ENCODE measurements around the gene NUDT7.
A peak's percentile ranks its signal among the peaks of the same experiment; 100 is the strongest.

NUDT7 gene

DNA sequence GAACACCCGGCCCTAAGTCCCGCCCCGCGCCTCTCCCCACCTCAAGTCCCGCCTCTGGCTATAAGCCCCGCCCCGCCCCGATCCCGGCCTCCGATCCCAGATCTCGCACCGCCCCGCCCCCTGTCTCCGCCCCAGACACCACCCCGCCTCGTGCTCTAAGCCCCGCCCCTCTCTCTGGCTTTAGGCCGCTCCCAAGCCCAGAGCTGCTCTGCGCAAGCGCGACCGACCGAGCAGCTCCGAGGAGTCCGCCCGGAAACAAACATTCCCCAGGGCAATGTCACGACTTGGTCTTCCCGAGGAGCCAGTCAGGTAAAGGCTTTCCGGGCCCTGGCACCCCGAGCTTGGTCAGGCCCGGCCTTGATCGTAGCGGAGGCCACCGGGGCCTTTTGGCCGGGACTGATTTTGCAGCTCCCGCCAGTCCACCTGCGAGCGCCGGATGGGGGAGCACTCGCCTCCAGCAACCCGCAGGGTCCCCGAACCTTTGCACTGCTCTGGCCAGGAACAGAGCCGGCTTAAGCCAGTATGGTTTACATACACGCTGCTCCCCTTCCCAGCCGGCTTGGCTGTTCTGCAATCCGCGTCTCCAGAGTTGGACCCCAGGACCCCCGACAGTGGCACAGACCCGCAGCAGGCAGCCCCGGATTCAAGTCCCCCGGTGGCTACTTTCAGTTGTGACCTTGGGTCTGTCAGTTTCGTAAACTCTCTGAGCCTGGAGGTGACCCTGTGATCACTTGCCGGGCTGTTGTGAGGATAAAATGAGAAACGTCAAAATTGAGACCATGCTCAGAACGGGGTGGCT is at the start of gene NUDT7:
Gene NUDT7 (plus strand): TSS at position 206 of the 799 bp plus-strand sequence. CDS start 69 bp downstream, at position 275.
- Mint-ChIP-seq H3K27ac (peak within 1 kb of the TSS; percentile 79), H3K4me3 (peak within 1 kb of the TSS; percentile 92), H3K9me3 (ENCODE audit: low read depth) (no peaks in the 10 kb centered on the region), H3K4me1 (ENCODE audit: low read depth) (peaks cover 9% of the 10 kb centered on the region), H3K27me3 (no peaks in the 10 kb centered on the region), H3K36me3 (peaks cover 6% of the 10 kb centered on the region)

DNA sequence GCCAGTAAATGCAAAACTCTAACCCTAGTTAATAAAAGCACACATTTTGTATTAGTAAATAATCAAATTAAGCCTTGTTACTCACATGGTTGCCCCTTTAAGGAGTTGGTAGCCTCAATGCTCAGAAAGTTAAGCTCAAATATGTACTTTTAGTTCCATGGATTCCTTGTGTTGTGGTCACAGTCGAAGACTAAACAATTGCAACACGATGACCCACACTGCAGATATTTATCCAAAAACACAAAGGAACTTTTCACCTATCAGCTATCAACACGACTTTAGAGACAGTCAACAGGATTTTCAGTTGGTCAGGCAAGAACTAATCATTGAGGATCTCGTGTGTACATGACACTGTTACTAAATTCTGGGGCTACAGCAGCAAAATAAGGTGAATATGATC is 47.4 kb upstream of the NUDT7 start:
- H3K4me1 Mint-ChIP-seq (ENCODE audit: low read depth) = no peaks in the 10 kb centered on the region
- peaks cover 2% of the 10 kb centered on the region for H3K27me3 Mint-ChIP-seq
- H3K36me3 Mint-ChIP-seq = no peaks in the 10 kb centered on the region
- no peak overlapping the region for H3K4me3 Mint-ChIP-seq
- H3K9me3 Mint-ChIP-seq (ENCODE audit: low read depth) = no peaks in the 10 kb centered on the region
- H3K27ac Mint-ChIP-seq = no peak overlapping the region

DNA sequence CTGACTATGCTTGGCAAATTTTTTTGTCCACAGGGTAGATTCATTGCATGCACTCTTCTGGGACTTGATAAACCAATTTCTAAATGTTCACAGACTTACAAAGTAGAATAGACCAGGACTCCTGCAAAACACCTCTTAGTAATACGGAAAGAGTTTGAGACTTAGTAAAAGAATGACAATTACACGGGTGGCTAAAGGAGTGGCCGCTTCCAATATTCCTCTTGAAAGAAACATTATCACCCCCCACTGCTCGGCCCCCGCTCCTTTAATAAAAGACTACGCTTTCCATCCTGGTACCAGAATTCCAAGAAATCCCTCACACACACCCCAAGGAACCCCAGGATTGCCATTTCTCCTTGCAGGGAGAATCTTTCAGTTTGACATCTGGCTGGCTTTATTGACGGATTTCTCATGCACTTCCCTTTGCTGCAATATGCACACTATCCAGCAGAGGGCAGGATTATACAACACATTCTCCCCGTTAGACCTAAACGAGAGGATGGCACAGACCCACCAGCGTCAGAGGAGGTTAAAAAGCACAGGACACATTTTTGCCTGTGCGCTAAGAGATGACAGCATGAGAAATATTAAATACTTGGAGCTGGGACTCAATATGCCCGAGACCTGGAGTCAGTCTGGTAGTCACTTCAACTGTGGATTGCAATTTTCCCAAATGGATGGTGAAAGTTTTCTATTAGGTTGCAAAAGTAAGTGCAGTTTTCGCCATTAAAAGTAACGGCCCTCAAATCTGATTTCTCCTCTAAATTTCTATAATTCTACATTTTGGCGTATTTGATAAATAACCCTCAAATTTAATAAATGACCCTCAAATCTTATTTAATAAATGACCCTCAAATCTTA is 46.6 kb upstream of the NUDT7 start:
- H3K9me3 Mint-ChIP-seq (ENCODE audit: low read depth) = no peaks in the 10 kb centered on the region
- H3K27me3 Mint-ChIP-seq = peaks cover 2% of the 10 kb centered on the region
- no peak overlapping the region for H3K4me3 Mint-ChIP-seq
- no peak overlapping the region for H3K27ac Mint-ChIP-seq
- no peaks in the 10 kb centered on the region for H3K4me1 Mint-ChIP-seq (ENCODE audit: low read depth)
- no peaks in the 10 kb centered on the region for H3K36me3 Mint-ChIP-seq

DNA sequence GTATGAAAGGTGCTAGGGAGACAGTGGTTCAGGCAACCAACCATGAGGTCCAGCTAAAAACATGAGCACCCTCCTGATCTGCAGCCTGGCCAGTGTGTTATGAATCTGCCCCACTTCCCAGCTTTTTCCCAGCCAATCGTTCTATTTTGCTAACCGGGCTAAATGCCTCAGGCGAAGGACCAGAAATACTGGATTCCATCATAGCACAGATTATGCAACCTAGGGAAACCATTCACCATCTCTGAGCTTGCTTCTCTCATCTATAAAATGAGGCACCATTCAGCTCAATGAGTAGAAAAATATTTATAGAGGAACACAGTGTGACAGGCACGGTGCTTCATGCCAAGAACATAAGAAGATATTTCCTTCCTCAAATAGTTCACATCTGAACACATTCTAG is 45.2 kb upstream of the NUDT7 start:
- H3K27me3 Mint-ChIP-seq = peaks cover 2% of the 10 kb centered on the region
- H3K4me1 Mint-ChIP-seq (ENCODE audit: low read depth) = no peaks in the 10 kb centered on the region
- H3K4me3 Mint-ChIP-seq = no peak overlapping the region
- no peaks in the 10 kb centered on the region for H3K36me3 Mint-ChIP-seq
- no peaks in the 10 kb centered on the region for H3K9me3 Mint-ChIP-seq (ENCODE audit: low read depth)
- no peak overlapping the region for H3K27ac Mint-ChIP-seq

GRCh38 chr16:77679391-77679790 is 42.9 kb upstream of the NUDT7 start:
- no peaks in the 10 kb centered on the region for H3K4me1 Mint-ChIP-seq (ENCODE audit: low read depth)
- no peak overlapping the region for H3K27ac Mint-ChIP-seq
- no peaks in the 10 kb centered on the region for H3K9me3 Mint-ChIP-seq (ENCODE audit: low read depth)
- no peak overlapping the region for H3K4me3 Mint-ChIP-seq
- H3K27me3 Mint-ChIP-seq = peaks cover 4% of the 10 kb centered on the region
- H3K36me3 Mint-ChIP-seq = no peaks in the 10 kb centered on the region

DNA sequence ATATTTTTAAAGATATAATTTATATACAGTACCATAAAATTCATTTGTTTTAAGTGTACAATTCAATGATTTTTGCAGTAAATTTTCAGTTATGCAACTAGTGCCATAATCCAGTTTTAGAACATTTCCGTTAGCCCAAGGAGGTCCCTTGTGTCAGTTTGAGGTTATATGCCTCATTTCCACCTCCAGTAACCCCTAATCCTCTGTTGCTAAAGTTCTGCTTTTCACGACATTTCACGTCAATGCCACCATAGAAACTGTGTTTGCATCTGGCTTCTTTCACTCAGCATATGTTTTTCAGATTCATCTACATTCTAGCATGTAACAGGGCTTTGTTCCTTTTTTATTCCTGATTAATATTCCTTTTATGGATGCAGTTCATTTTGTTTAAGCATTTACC is 42.4 kb upstream of the NUDT7 start:
- Mint-ChIP-seq H3K36me3 (no peaks in the 10 kb centered on the region), H3K4me1 (ENCODE audit: low read depth) (no peaks in the 10 kb centered on the region), H3K27me3 (peaks cover 4% of the 10 kb centered on the region), H3K27ac (no peak overlapping the region), H3K9me3 (ENCODE audit: low read depth) (no peaks in the 10 kb centered on the region), H3K4me3 (no peak overlapping the region)

GRCh38 chr16:77680496-77680895 is 41.8 kb upstream of the NUDT7 start:
- no peaks in the 10 kb centered on the region for H3K36me3 Mint-ChIP-seq
- no peak overlapping the region for H3K27ac Mint-ChIP-seq
- no peaks in the 10 kb centered on the region for H3K4me1 Mint-ChIP-seq (ENCODE audit: low read depth)
- peaks cover 4% of the 10 kb centered on the region for H3K27me3 Mint-ChIP-seq
- H3K4me3 Mint-ChIP-seq = no peak overlapping the region
- H3K9me3 Mint-ChIP-seq (ENCODE audit: low read depth) = no peaks in the 10 kb centered on the region

- Mint-ChIP-seq H3K36me3 (no peaks in the 10 kb centered on the region), H3K27ac (no peak overlapping the region), H3K27me3 (peaks cover 3% of the 10 kb centered on the region), H3K4me3 (no peak overlapping the region), H3K4me1 (ENCODE audit: low read depth) (no peaks in the 10 kb centered on the region), H3K9me3 (ENCODE audit: low read depth) (no peaks in the 10 kb centered on the region)
These were observed 39.7 kb upstream of the NUDT7 start for GRCh38 chr16:77682586-77682985.

DNA sequence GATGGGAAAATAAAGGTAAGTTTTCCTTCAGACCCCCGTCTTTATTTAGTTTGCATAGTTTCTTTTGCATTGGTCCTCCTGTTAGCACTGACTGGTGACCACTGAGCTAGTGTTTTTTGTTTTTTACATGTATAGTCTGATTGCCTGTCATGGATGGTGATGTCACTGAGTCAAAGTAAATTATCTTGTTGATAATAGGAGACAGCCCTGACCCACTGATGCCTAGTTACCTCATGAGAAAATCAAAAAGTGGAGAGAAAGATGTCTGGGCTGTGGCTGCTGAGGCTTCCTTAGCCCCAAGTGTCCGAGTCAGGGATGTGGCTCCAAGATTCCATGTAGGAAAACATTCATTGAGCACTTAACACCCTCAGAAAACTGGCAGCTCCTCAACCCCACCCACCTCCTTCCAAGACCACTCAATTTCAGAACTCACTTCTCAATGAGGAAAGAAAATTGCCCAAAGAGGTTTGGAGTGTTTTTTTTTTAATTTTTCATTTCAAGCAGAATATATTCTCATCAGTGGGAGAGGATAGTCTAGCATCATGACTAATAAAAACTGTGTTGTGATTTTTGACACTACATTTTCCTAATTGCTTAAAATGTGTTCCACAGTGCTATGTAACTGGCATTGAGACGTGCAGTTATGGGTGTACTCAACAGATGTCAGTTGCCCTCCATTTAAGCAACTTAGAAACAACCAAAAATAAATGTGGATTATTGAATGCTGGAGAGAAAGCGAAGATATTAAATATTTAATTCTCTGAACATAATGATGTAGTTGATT is 38.7 kb upstream of the NUDT7 start:
- Mint-ChIP-seq H3K36me3 (no peaks in the 10 kb centered on the region), H3K9me3 (ENCODE audit: low read depth) (no peaks in the 10 kb centered on the region), H3K27me3 (peaks cover 3% of the 10 kb centered on the region), H3K27ac (no peak overlapping the region), H3K4me3 (no peak overlapping the region), H3K4me1 (ENCODE audit: low read depth) (no peaks in the 10 kb centered on the region)

DNA sequence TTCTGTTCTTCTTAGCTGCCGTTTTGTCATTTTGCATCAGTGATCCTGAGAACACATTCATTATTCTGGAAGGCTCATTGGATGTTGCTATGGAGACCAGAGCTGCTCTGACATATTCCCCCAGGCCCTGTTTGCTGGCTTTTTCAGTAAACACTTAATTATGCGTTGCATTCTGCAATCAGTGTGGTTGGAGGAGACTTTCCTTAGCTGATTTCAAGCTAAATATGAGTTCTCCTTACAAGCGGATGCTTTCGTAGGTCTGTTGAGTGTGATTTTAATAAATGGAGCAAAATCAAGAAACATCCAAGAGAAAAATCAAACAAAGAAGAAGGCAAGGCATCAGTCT is 38.2 kb upstream of the NUDT7 start:
- Mint-ChIP-seq H3K4me1 (ENCODE audit: low read depth) (no peaks in the 10 kb centered on the region), H3K4me3 (no peak overlapping the region), H3K9me3 (ENCODE audit: low read depth) (no peaks in the 10 kb centered on the region), H3K36me3 (no peaks in the 10 kb centered on the region), H3K27ac (no peak overlapping the region), H3K27me3 (peaks cover 3% of the 10 kb centered on the region)

DNA sequence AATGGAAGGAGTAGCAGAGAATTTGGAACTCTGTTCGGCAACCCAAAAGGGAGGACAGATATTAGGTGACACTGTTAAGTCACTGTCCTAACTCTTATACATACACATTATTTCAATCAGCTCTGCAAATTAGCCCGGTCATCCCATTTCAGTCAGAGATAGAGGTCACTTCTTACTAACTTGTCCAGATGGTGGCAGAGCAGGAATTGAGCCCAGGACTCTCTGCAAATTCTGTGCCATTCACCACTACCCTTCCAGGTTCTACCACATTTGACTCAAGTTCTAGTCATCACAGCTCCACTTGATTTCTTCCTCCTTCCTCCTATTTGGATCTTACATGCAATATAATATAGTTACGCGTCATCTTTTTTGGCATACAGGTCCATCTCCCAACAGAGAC is 35.9 kb upstream of the NUDT7 start:
- Mint-ChIP-seq H3K36me3 (no peaks in the 10 kb centered on the region), H3K27ac (no peak overlapping the region), H3K27me3 (peaks cover 6% of the 10 kb centered on the region), H3K4me1 (ENCODE audit: low read depth) (no peaks in the 10 kb centered on the region), H3K4me3 (no peak overlapping the region), H3K9me3 (ENCODE audit: low read depth) (no peaks in the 10 kb centered on the region)

DNA sequence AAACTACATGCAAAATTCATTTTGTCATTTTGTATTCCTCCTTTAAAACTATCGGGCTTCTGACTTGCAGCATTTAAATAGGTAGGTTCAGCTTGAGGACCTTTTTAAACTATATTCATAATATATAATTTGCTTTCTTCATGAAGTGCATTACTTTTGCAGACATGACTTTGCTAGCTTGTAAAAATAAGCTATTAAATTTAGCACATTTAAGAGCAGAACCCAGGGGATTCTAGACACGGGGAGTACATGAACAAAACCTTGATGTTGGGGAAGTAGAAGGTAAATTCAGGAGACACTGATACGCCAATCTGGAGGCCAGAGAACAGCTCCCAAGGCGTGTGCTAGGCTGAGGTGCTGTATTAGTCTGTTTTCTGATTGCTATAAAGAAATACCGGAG is 32.3 kb upstream of the NUDT7 start:
- no peak overlapping the region for H3K27ac Mint-ChIP-seq
- H3K36me3 Mint-ChIP-seq = no peaks in the 10 kb centered on the region
- H3K4me1 Mint-ChIP-seq (ENCODE audit: low read depth) = no peaks in the 10 kb centered on the region
- H3K27me3 Mint-ChIP-seq = peaks cover 18% of the 10 kb centered on the region
- no peak overlapping the region for H3K4me3 Mint-ChIP-seq
- no peaks in the 10 kb centered on the region for H3K9me3 Mint-ChIP-seq (ENCODE audit: low read depth)

DNA sequence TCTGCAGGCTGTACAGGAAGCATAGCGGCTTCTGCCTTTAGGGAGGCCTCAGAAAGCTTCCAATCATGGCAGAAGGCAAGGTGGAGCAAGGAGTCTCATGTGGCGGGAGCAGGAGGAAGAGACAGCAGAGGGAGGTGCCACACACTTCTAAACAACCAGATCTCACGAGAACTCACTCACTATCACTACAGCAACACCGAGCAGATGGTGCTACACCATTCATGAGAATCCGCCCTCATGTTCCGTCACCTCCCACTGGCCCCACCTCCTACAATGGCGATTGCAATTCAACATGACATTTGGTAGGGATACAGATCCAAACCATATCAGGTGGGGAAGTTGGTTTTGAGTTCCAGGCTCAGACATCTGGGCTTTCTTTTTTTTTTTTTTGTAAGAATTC is 31.9 kb upstream of the NUDT7 start:
- H3K4me3 Mint-ChIP-seq = no peak overlapping the region
- H3K36me3 Mint-ChIP-seq = no peaks in the 10 kb centered on the region
- H3K9me3 Mint-ChIP-seq (ENCODE audit: low read depth) = no peaks in the 10 kb centered on the region
- H3K27me3 Mint-ChIP-seq = peaks cover 18% of the 10 kb centered on the region
- H3K27ac Mint-ChIP-seq = no peak overlapping the region
- H3K4me1 Mint-ChIP-seq (ENCODE audit: low read depth) = no peaks in the 10 kb centered on the region

DNA sequence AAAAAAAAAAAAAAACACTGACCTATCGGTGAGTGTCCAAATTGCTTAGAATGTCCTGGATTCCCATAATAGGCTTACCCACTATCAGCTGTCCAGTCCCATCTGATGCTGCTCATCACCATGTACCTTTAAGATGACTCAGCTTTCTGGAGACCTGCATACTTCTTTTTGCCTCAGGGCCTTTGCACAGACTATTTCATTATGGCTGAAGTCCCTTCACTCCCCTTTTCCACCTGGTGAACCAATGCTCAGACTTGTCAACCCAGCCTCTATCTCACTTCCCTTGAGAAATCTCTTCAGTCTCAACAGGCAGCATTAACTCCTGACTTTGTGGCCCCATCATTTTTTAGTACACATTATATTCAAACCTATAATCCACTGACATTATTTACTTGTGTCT is 29.7 kb upstream of the NUDT7 start:
- Mint-ChIP-seq H3K36me3 (no peaks in the 10 kb centered on the region), H3K27ac (no peak overlapping the region), H3K9me3 (ENCODE audit: low read depth) (no peaks in the 10 kb centered on the region), H3K27me3 (peaks cover 16% of the 10 kb centered on the region), H3K4me1 (ENCODE audit: low read depth) (no peaks in the 10 kb centered on the region), H3K4me3 (no peak overlapping the region)

DNA sequence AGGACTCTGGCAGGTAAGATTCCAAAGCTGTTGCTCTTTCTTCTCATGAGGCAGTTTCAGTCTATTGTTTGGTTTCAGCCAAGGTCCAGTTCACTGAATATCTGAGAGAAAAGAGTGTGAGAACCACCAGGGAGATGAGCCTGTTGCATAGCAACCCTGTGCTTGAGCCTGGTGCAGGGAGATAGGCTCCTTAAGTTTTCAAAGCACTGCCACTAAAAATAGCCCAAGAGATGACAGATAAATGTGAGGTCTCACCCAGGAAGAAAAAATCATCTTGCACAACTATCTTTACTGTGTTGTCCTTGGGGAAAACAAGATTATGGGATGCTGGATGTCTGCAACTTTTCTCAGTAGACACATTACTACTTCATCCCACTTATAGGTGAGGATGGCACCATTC is 26.2 kb upstream of the NUDT7 start:
- H3K27me3 Mint-ChIP-seq = peaks cover 13% of the 10 kb centered on the region
- no peak overlapping the region for H3K27ac Mint-ChIP-seq
- H3K4me3 Mint-ChIP-seq = no peak overlapping the region
- no peaks in the 10 kb centered on the region for H3K9me3 Mint-ChIP-seq (ENCODE audit: low read depth)
- no peaks in the 10 kb centered on the region for H3K4me1 Mint-ChIP-seq (ENCODE audit: low read depth)
- H3K36me3 Mint-ChIP-seq = no peaks in the 10 kb centered on the region

All from activated naive CD8-positive, alpha-beta T cell (primary cell).